Thyroid gland (tissue), 4 donors: Measurements from ENCODE around the gene KCNJ6. TPM values are rescaled to one million over a fixed set of nuclear protein-coding genes. Genes with fewer than 3 reads are reported as not detected.

Experiments
- DNase-seq, 2 donors: peaks; one replicate each; pipeline ENCODE4 v3.0.0-alpha.2; 2019
- H3K27ac ChIP-seq, 3 donors: fragments of 200-600 bp; sonication (generic); 1 replicate in 2 of 3; 2 replicates in 1 of 3; pipeline ENCODE4 v1.5.1; 2016 to 2019; ENCODE audit warnings: mild to moderate bottlenecking in 1 of 3, moderate library complexity in 1 of 3
- H3K27me3 ChIP-seq: fragments of 200-600 bp; sonication (generic); one replicate; pipeline ENCODE4 v1.5.1; 2019
- H3K36me3 ChIP-seq, 2 donors: fragments of 200-600 bp; sonication (generic); one replicate each; pipeline ENCODE4 v1.5.1; 2016 to 2019
- H3K4me1 ChIP-seq, 2 donors: fragments of 200-600 bp; sonication (generic); one replicate each; pipeline ENCODE4 v1.5.1; 2017 to 2019
- H3K4me3 ChIP-seq, 3 donors: fragments of 200-600 bp; sonication (generic); replicated peaks in 1 of 3; 1 replicate in 2 of 3; 2 replicates in 1 of 3; pipeline ENCODE4 v1.5.1; 2016; ENCODE audit warnings: mild to moderate bottlenecking in 1 of 3
- H3K9me3 ChIP-seq: fragments of 200-600 bp; sonication (generic); one replicate; pipeline ENCODE4 v1.5.1; 2017
- POLR2A ChIP-seq, 2 donors: fragments of 450-650 bp; IDR thresholded peaks; one replicate each; pipeline ENCODE4 v1.6.1; 2017; ENCODE audit warnings: antibody characterized with exemption in 2 of 2, mild to moderate bottlenecking in 2 of 2, moderate library complexity in 1 of 2
- WGBS, 2 donors: methylation state at CpG; one replicate each; pipeline ENCODE4 v1.1.5; 2017; 5-methylcytosine and 5-hydroxymethylcytosine counted together
- intact Hi-C: fragments of 100-400 bp; cut with DNase I; formaldehyde crosslinking; loops from one replicate; pipeline ENCODE4 v1.15.1; 2023
- total RNA-seq, 4 donors: library from RNA; depleted of rRNA; stranded (reverse); fragments of >200 nt; gene quantifications; one replicate each; pipeline ENCODE4 v1.2.3, GENCODE V29; 2016
- TF ChIP-seq, protein P1 (sequence below), 6 experiments: fragments of 200-600 bp in 3 of 6; fragments of 450-650 bp in 3 of 6; sonication (generic) in 3 of 6; IDR thresholded peaks; one replicate each; pipeline ENCODE4 v1.5.1; 2016 to 2019; ENCODE audit warnings: antibody characterized with exemption in 6 of 6, mild to moderate bottlenecking in 2 of 6, inconsistent platforms in 1 of 6, moderate library complexity in 1 of 6

KCNJ6 gene
- total RNA-seq, 4 donors from 2014 or later = not detected

DNA sequence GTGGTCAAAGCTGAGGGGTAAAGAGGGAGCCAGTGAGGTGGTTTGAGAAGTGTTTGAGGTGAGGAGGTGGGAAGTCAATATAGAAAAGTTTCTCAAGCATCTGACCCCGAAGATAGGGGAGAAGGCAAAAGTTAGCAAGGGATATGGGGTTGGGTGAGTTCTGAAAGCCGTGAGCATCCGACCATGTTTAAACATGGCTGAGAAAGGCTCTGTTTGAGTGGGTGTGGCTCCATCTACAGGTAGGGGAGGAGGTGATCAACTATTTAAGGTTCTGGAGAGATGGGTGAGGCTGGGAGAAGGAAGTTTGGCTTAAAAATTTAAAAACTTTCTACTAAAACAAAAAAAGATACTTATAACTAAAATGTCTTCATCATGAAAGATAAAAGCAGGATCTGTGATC, 273.8 kb downstream of the KCNJ6 start:
- H3K9me3 ChIP-seq = no peaks in the 10 kb centered on the region
- H3K4me3 ChIP-seq = no peak overlapping the region
- H3K4me1 ChIP-seq = no peaks in the 10 kb centered on the region
- 56 to 62% methylated on average over 3 of the region's 3 CpGs for WGBS, 2 donors
- DNase-seq = peak; percentile 11 to 19
- TF ChIP-seq POLR2A (IDR thresholded peaks at IDR 0.05) = no peak
- TF ChIP-seq, protein P1, sequence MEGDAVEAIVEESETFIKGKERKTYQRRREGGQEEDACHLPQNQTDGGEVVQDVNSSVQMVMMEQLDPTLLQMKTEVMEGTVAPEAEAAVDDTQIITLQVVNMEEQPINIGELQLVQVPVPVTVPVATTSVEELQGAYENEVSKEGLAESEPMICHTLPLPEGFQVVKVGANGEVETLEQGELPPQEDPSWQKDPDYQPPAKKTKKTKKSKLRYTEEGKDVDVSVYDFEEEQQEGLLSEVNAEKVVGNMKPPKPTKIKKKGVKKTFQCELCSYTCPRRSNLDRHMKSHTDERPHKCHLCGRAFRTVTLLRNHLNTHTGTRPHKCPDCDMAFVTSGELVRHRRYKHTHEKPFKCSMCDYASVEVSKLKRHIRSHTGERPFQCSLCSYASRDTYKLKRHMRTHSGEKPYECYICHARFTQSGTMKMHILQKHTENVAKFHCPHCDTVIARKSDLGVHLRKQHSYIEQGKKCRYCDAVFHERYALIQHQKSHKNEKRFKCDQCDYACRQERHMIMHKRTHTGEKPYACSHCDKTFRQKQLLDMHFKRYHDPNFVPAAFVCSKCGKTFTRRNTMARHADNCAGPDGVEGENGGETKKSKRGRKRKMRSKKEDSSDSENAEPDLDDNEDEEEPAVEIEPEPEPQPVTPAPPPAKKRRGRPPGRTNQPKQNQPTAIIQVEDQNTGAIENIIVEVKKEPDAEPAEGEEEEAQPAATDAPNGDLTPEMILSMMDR (IDR thresholded peaks at IDR 0.05) = peak in 4 of 6 experiments; percentile 11 to 35 (median 32)
- intact Hi-C loops = no loop called here
- no peak overlapping the region for H3K27ac ChIP-seq
- H3K36me3 ChIP-seq = no peaks in the 10 kb centered on the region
- H3K27me3 ChIP-seq = no peaks in the 10 kb centered on the region

DNA sequence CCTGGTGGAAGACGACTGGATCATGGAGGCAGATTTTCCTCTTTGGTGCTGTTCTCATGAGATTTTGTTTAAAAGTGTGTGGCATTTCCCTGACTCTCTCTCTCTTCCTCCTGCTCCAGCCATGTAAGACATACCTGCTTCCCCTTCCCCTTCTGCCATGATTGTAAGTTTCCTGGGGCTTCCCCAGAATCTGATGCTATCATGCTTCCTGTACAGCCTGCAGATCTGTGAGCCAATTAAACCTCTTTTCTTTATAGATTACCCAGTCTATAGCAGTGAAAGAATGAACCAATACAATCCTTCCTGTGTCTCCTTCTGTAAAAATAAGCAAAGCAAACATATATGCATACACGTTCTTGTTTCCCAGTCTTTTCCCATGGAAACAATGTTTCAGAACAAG, 276.5 kb downstream of the KCNJ6 start:
- Histone ChIP-seq H3K27me3 (no peaks in the 10 kb centered on the region), H3K4me1 (no peaks in the 10 kb centered on the region), H3K27ac (no peak overlapping the region), H3K36me3 (no peaks in the 10 kb centered on the region), H3K4me3 (no peak overlapping the region), H3K9me3 (no peaks in the 10 kb centered on the region)
- intact Hi-C loops = no loop called here
- DNase-seq = no peak
- 77 to 82% methylated on average over 2 of the region's 2 CpGs for WGBS, 2 donors
- no peak for TF ChIP-seq POLR2A (IDR thresholded peaks at IDR 0.05)
- TF ChIP-seq, protein P1 (IDR thresholded peaks at IDR 0.05) = no peak

DNA sequence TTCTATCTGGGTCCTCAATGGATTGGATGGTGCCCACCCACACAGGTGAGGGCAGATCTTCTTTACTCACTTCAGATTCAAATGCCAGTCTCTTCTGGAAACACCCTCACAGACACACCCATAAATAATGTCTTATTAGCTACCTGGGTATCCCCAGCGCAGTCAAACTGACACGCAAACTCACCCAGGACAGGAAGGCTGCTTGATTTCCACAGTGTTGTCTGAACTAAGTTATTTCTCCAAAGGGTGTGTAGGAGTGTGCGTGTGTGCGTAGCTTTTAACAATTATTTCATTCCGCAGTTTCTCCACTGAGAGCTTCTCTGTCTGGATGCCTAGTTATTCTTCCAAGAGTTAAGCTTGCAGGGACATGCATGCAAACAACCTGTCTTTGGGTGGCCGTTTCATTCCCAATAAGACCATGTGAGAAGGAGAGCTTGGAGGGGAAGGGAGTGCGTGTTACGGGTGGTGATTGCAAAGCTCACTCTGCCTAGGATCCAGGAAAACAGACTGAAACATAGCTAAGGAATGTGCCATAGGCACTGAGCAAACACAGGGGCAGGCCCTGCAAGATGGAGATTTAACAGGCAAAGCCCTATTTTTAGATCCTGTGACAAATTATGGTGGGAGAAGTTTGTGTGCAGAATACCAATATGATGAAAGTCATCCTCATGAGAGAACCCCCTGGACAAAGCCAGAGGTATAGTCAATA, 280.0 kb downstream of the KCNJ6 start:
- Histone ChIP-seq H3K27me3 (no peaks in the 10 kb centered on the region), H3K9me3 (no peaks in the 10 kb centered on the region), H3K27ac (no peak overlapping the region), H3K4me3 (no peak overlapping the region), H3K4me1 (peaks cover 0 to 3% of the 10 kb centered on the region in 2 donors), H3K36me3 (no peaks in the 10 kb centered on the region)
- TF ChIP-seq, protein P1 (IDR thresholded peaks at IDR 0.05) = no peak
- TF ChIP-seq POLR2A (IDR thresholded peaks at IDR 0.05) = no peak
- no peak for DNase-seq
- WGBS, 2 donors = 77 to 78% methylated on average over 8 of the region's 8 CpGs
- intact Hi-C loops = no loop called here

DNA sequence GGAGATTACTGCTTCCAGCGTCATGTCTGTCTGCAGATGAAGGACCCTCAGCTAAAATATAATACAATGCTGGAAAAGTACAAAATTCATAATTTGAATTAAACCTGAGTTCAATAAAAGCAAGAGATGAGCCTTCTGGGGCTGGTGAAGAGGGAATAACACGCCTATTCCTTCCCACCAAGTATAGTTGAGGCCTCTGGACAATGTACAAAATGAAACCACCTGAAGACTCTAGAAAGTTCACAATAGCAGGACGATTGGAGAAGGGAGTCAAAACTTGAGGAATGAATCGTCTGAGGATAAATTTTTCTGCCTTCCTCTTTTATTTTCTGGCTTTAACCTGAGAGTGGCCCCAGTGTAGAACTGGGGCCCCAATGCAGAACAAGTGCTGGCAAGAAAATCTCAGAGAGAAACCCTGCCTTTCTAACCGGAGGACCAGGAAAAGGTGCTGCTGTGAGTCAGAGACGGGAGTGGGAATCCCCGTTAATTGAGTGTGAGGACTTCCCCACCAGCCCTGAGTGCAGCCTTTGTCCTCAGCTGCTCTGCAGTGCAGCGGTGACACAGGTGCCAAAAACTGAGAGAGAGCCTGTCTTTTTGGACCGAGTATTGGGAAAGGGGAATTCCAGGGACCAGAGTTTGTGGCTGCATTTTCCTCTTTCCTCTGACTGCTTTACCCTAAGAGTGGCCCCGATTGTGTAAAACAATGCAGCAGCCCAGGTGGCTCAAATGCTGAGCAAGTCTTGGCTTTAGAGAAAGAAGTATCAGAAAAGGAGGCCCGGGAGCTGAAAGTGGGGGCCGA, 284.7 kb downstream of the KCNJ6 start:
- Histone ChIP-seq H3K27me3 (no peaks in the 10 kb centered on the region), H3K4me1 (peaks cover 0 to 3% of the 10 kb centered on the region in 2 donors), H3K27ac (no peak overlapping the region), H3K4me3 (no peak overlapping the region), H3K9me3 (no peaks in the 10 kb centered on the region), H3K36me3 (no peaks in the 10 kb centered on the region)
- intact Hi-C loops = no loop called here
- DNase-seq = no peak
- TF ChIP-seq, protein P1 (IDR thresholded peaks at IDR 0.05) = no peak
- no peak for TF ChIP-seq POLR2A (IDR thresholded peaks at IDR 0.05)
- WGBS, 2 donors = 43 to 55% methylated on average over 12 of the region's 12 CpGs

DNA sequence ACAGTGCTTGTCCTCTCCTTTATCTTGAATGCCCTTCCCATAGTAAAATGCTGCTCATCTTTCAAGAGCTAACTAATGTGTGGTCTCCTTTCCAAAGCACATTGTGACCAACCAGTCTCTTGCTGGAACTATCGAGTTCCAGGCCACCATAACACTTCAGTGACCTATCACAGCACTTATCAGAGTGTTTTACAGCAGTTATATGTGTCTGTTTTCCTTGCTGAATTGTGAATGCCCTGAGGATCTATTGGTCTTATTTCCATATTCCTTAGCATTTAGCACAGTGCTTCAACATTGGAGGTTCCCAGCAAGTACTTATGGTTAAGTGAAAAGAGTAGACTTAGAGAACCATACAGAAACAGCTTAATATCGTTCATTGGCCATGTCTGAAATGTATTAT, 285.4 kb downstream of the KCNJ6 start:
- DNase-seq = no peak
- H3K27ac ChIP-seq = no peak overlapping the region

More for the DNA sequence above, 285.4 kb downstream of the KCNJ6 start:
- no peak overlapping the region for H3K4me3 ChIP-seq
- no peaks in the 10 kb centered on the region for H3K27me3 ChIP-seq
- TF ChIP-seq, protein P1 (IDR thresholded peaks at IDR 0.05) = no peak
- no peak for TF ChIP-seq POLR2A (IDR thresholded peaks at IDR 0.05)
- H3K36me3 ChIP-seq = no peaks in the 10 kb centered on the region
- intact Hi-C loops = no loop called here
- WGBS, 2 donors = 76 to 86% methylated on average over 2 of the region's 2 CpGs
- peaks cover 0 to 3% of the 10 kb centered on the region in 2 donors for H3K4me1 ChIP-seq
- no peaks in the 10 kb centered on the region for H3K9me3 ChIP-seq
